H9 (cell line): ENCODE measurements around the gene NUP210L. TPM values are rescaled to one million over a fixed set of nuclear protein-coding genes. Genes with fewer than 3 reads are reported as not detected.

Source experiments
- DNase-seq: peaks from one replicate; pipeline ENCODE4 v3.0.0-alpha.2; 2017
- H2AFZ ChIP-seq: one replicate; pipeline ENCODE4 v1.6.1; 2013; ENCODE audit warnings: mild to moderate bottlenecking, low read length, control low read depth, moderate library complexity
- H2AK5ac ChIP-seq: 2 replicates; pipeline ENCODE4 v1.6.1; 2013; ENCODE audit warnings: low read length, control low read depth, mixed read lengths; ENCODE audit not compliant: insufficient read length
- H2BK120ac ChIP-seq: one replicate; pipeline ENCODE4 v1.6.1; 2013; ENCODE audit warnings: low read depth, mild to moderate bottlenecking, low read length, control low read depth, inconsistent platforms; ENCODE audit not compliant: poor library complexity, severe bottlenecking
- H2BK12ac ChIP-seq: 2 replicates; pipeline ENCODE4 v1.6.1; 2013; ENCODE audit warnings: low read length, control low read depth, mixed read lengths, low read depth; ENCODE audit not compliant: insufficient read length
- H2BK15ac ChIP-seq: 2 replicates; pipeline ENCODE4 v1.6.1; 2013; ENCODE audit warnings: low read depth, low read length, control low read depth
- H2BK20ac ChIP-seq: one replicate; pipeline ENCODE4 v1.6.1; 2013; ENCODE audit warnings: low read depth, mild to moderate bottlenecking, low read length, control low read depth, inconsistent platforms; ENCODE audit not compliant: poor library complexity, severe bottlenecking
- H2BK5ac ChIP-seq: 2 replicates; pipeline ENCODE4 v1.6.1; 2013; ENCODE audit warnings: low read length, control low read depth, mixed read lengths; ENCODE audit not compliant: insufficient read length
- H3K14ac ChIP-seq: 2 replicates; pipeline ENCODE4 v1.6.1; 2013; ENCODE audit warnings: low read length, control low read depth; ENCODE audit not compliant: insufficient read depth
- H3K18ac ChIP-seq: 2 replicates; pipeline ENCODE4 v1.6.1; 2013; ENCODE audit warnings: low read depth, mild to moderate bottlenecking, mixed read lengths, low read length, control low read depth; ENCODE audit not compliant: insufficient read length
- H3K23ac ChIP-seq: 2 replicates; pipeline ENCODE4 v1.6.1; 2013; ENCODE audit warnings: low read length, control low read depth, mixed read lengths, low read depth; ENCODE audit not compliant: insufficient read length
- H3K23me2 ChIP-seq: 2 replicates; pipeline ENCODE4 v1.6.1; 2013; ENCODE audit warnings: low read depth, mild to moderate bottlenecking, mixed read lengths, low read length, control low read depth; ENCODE audit not compliant: insufficient read length, poor library complexity, severe bottlenecking
- H3K27ac ChIP-seq: 2 replicates; pipeline ENCODE4 v1.5.1; 2013; ENCODE audit warnings: low read length, control low read depth, mixed read lengths, low read depth; ENCODE audit not compliant: insufficient read length
- H3K27me3 ChIP-seq: 2 replicates; pipeline ENCODE4 v1.6.1; 2013; ENCODE audit warnings: low read length, control low read depth, inconsistent platforms; ENCODE audit not compliant: insufficient read depth
- H3K4ac ChIP-seq: 2 replicates; pipeline ENCODE4 v1.6.1; 2013; ENCODE audit warnings: low read depth, mild to moderate bottlenecking, control low read depth, inconsistent platforms, low read length, moderate library complexity
- H3K4me1 ChIP-seq: 2 replicates; pipeline ENCODE4 v1.6.1; 2013; ENCODE audit warnings: low read length, control low read depth, inconsistent platforms; ENCODE audit not compliant: insufficient read depth
- H3K4me2 ChIP-seq: 2 replicates; pipeline ENCODE4 v1.6.1; 2013; ENCODE audit warnings: low read length, control low read depth, mixed read lengths; ENCODE audit not compliant: insufficient read length, insufficient read depth
- H3K56ac ChIP-seq: 2 replicates; pipeline ENCODE4 v1.6.1; 2013; ENCODE audit warnings: low read depth, mild to moderate bottlenecking, mixed read lengths, low read length, control low read depth; ENCODE audit not compliant: insufficient read length
- H3K79me1 ChIP-seq: 2 replicates; pipeline ENCODE4 v1.6.1; 2013; ENCODE audit warnings: low read depth, mild to moderate bottlenecking, moderate library complexity, low read length, control low read depth, inconsistent platforms; ENCODE audit not compliant: insufficient read depth, poor library complexity, severe bottlenecking
- H3K79me2 ChIP-seq: 2 replicates; pipeline ENCODE4 v1.6.1; 2013; ENCODE audit warnings: low read length, control low read depth, inconsistent platforms; ENCODE audit not compliant: insufficient read depth
- H3K9ac ChIP-seq: 2 replicates; pipeline ENCODE4 v1.6.1; 2013; ENCODE audit warnings: low read length, control low read depth, mixed read lengths; ENCODE audit not compliant: insufficient read length; ENCODE audit errors: extremely low read depth
- H3K9me3 ChIP-seq: one replicate; pipeline ENCODE4 v1.6.1; 2013; ENCODE audit warnings: low read depth, low read length, inconsistent platforms; ENCODE audit not compliant: control insufficient read depth
- H3T11ph ChIP-seq: one replicate; pipeline ENCODE4 v1.6.1; 2013; ENCODE audit warnings: mild to moderate bottlenecking, low read length, control low read depth, inconsistent platforms
- H4K20me1 ChIP-seq: one replicate; pipeline ENCODE4 v1.6.1; 2013; ENCODE audit not compliant: control insufficient read depth, insufficient read length, insufficient read depth
- H4K5ac ChIP-seq: 2 replicates; pipeline ENCODE4 v1.6.1; 2013; ENCODE audit warnings: low read depth, mild to moderate bottlenecking, mixed read lengths, low read length, control low read depth; ENCODE audit not compliant: insufficient read length
- H4K8ac ChIP-seq: replicated peaks from 2 replicates; pipeline ENCODE4 v1.6.1; 2013; ENCODE audit warnings: low read length, control low read depth, mixed read lengths, low read depth; ENCODE audit not compliant: insufficient read length
- H4K91ac ChIP-seq: 2 replicates; pipeline ENCODE4 v1.6.1; 2013; ENCODE audit warnings: low read depth, mild to moderate bottlenecking, moderate library complexity, mixed read lengths, low read length, control low read depth; ENCODE audit not compliant: insufficient read length
- H3K27ac Mint-ChIP-seq, 3 experiments: 2 replicates in 2 of 3; 3 replicates in 1 of 3; pipeline ENCODE4 v1.8.0; 2020 to 2021; ENCODE audit warnings: mixed read lengths in 3 of 3, mild to moderate bottlenecking in 1 of 3, moderate library complexity in 1 of 3
- H3K27me3 Mint-ChIP-seq: 2 replicates; pipeline ENCODE4 v1.8.0; 2021; ENCODE audit warnings: low read depth, mild to moderate bottlenecking, moderate library complexity, mixed read lengths
- H3K36me3 Mint-ChIP-seq, 3 experiments: 2 replicates in 2 of 3; 3 replicates in 1 of 3; pipeline ENCODE4 v1.8.0; 2020 to 2021; ENCODE audit warnings: low read depth in 3 of 3, mixed read lengths in 3 of 3; ENCODE audit not compliant: insufficient read depth in 1 of 3
- H3K4me1 Mint-ChIP-seq, 2 experiments: 2 replicates each; pipeline ENCODE4 v1.8.0; 2020; ENCODE audit warnings: mixed read lengths in 2 of 2
- H3K4me3 Mint-ChIP-seq, 2 experiments: 2 replicates in 1 of 2; 3 replicates in 1 of 2; pipeline ENCODE4 v1.8.0; 2020 to 2021; ENCODE audit warnings: mild to moderate bottlenecking in 2 of 2, mixed read lengths in 2 of 2, moderate library complexity in 1 of 2
- H3K9me3 Mint-ChIP-seq, 2 experiments: 2 replicates in 1 of 2; 3 replicates in 1 of 2; pipeline ENCODE4 v1.8.0; 2020; ENCODE audit warnings: mild to moderate bottlenecking in 2 of 2, mixed read lengths in 2 of 2, moderate library complexity in 1 of 2
- CTCF ChIP-seq: fragments of 200-600 bp; sonication (generic); conservative IDR thresholded peaks from 3 replicates; pipeline ENCODE4 v1.8.0; 2021; ENCODE audit warnings: antibody characterized with exemption, mild to moderate bottlenecking
- WGBS: extraction: QIAGEN DNeasy Blood & Tissue Kit; methylation state at CpG from one replicate; pipeline ENCODE4 v1.1.7; 2013; ENCODE audit warnings: missing lambda C conversion rate, low lambda C conversion rate, mixed read lengths; ENCODE audit not compliant: insufficient read length; ENCODE audit errors: extremely low coverage; 5-methylcytosine and 5-hydroxymethylcytosine counted together
- total RNA-seq: library from RNA; stranded (reverse); gene quantifications from 2 replicates; pipeline ENCODE4 v1.2.1, GENCODE V29; 2021

NUP210L gene
- total RNA-seq, 1 experiment from 2014 or later = 0.04 TPM

DNA sequence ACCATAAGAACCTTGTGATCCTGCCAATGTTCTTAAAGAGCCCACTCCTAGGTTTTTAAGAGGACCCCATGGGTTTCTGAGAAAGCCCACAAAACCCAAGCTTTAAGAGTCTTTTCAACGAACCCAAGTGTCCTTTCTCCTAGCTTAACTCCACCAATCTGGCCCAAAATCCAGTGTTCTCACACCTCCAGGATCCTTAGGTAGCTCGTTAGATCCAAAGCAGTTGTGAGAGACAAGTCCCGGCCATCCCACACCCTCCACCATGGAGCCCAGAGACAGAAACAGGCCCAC is 210.1 kb downstream of the NUP210L start:
- H2BK12ac ChIP-seq = no peak overlapping the region
- no peak overlapping the region for H2AFZ ChIP-seq
- H2BK20ac ChIP-seq = no peak overlapping the region
- H4K8ac ChIP-seq = no peak overlapping the region
- no peak overlapping the region for H3K4ac ChIP-seq
- no CpG with 5 or more reads among the region's 3 CpGs for WGBS
- no peak overlapping the region for H3K23ac ChIP-seq
- H3K79me1 ChIP-seq = peaks cover 3% of the 10 kb centered on the region
- no peak overlapping the region for H4K5ac ChIP-seq
- H3K4me2 ChIP-seq = peak overlapping the region; percentile 52
- no peaks in the 10 kb centered on the region for H3K27me3 Mint-ChIP-seq
- no peaks in the 10 kb centered on the region; the same call in 1 of the 2 replicates for H3K4me1 ChIP-seq
- no peak overlapping the region for H2AK5ac ChIP-seq
- 0 out of 7 replicates have a peak overlapping the region, but pooled peaks of 1 of the 3 experiments have one; percentile 9 for H3K27ac Mint-ChIP-seq
- no peak overlapping the region for H2BK5ac ChIP-seq
- H3K27me3 ChIP-seq = no peaks in the 10 kb centered on the region
- H3K23me2 ChIP-seq = peaks cover 5% of the 10 kb centered on the region
- H3K79me2 ChIP-seq = no peaks in the 10 kb centered on the region
- no peak overlapping the region for H2BK15ac ChIP-seq
- H3K9ac ChIP-seq = no peak overlapping the region
- H4K20me1 ChIP-seq = no peaks in the 10 kb centered on the region
- H3K14ac ChIP-seq = no peak overlapping the region
- peak overlapping the region; percentile 82 to 93; a peak in 4 of 5 replicates for H3K4me3 Mint-ChIP-seq
- H3T11ph ChIP-seq = no peak overlapping the region
- H2BK120ac ChIP-seq = no peak overlapping the region
- no peak overlapping the region for H4K91ac ChIP-seq
- no peaks in the 10 kb centered on the region for H3K9me3 Mint-ChIP-seq
- H3K4me1 Mint-ChIP-seq = peaks cover 10 to 17% of the 10 kb centered on the region in 2 experiments
- peaks cover 14 to 55% (median 38%) of the 10 kb centered on the region in 3 experiments for H3K36me3 Mint-ChIP-seq
- no peak for TF ChIP-seq CTCF
- no peak overlapping the region for H3K56ac ChIP-seq
- no peak overlapping the region for H3K18ac ChIP-seq
- H3K9me3 ChIP-seq = no peaks in the 10 kb centered on the region
- DNase-seq = no peak
- no peak overlapping the region for H3K27ac ChIP-seq
